ENCODE results near the gene SERPINA4.

SERPINA4 gene

DNA sequence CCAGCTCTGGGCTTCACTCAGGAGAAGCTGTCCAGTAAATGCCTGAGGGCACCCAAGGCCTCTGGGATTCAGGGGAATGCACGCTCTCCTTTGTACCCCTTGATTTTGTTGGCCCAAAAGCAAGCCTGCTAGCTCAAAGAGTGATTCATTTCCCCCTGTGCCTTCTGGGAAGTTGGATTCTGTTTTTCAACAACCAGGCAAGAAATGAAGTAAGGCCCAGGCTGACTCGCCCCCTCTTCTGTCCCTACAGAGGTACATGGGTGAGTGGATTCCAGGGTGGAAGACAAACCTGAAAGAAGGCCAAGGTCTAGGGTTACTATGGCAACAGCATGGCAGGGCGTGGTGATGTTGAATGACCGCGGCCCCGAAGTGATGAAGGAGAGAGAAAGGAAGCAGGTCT is 10.7 kb downstream of the SERPINA4 start:
- H3F3A ChIP-seq (ENCODE audit: low read depth) = no peaks in the 10 kb centered on the region
- no peak overlapping the region for H3K4me2 ChIP-seq (ENCODE audit: low read depth, low read length, poor library complexity, severe bottlenecking)
- H3K79me2 ChIP-seq (ENCODE audit: insufficient read depth, low read length) = no peaks in the 10 kb centered on the region
- no peaks in the 10 kb centered on the region for H3K36me3 ChIP-seq (ENCODE audit: insufficient read depth, low read length)
- peaks cover 9% of the 10 kb centered on the region; the same call in 1 of the 2 replicates for H3K9me3 ChIP-seq (ENCODE audit: insufficient read depth, low read depth, low read length)
- H3K4me3 ChIP-seq (ENCODE audit: low read length, poor library complexity, severe bottlenecking) = no peak overlapping the region
- H2AFZ ChIP-seq (ENCODE audit: low read length) = no peak overlapping the region
- TF ChIP-seq, protein P1, sequence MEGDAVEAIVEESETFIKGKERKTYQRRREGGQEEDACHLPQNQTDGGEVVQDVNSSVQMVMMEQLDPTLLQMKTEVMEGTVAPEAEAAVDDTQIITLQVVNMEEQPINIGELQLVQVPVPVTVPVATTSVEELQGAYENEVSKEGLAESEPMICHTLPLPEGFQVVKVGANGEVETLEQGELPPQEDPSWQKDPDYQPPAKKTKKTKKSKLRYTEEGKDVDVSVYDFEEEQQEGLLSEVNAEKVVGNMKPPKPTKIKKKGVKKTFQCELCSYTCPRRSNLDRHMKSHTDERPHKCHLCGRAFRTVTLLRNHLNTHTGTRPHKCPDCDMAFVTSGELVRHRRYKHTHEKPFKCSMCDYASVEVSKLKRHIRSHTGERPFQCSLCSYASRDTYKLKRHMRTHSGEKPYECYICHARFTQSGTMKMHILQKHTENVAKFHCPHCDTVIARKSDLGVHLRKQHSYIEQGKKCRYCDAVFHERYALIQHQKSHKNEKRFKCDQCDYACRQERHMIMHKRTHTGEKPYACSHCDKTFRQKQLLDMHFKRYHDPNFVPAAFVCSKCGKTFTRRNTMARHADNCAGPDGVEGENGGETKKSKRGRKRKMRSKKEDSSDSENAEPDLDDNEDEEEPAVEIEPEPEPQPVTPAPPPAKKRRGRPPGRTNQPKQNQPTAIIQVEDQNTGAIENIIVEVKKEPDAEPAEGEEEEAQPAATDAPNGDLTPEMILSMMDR (conservative IDR thresholded peaks at IDR 0.05; ENCODE audit: low read length) = no peak
- no peak for TF ChIP-seq EZH2phosphoT487 (IDR thresholded peaks at IDR 0.05; ENCODE audit: borderline replicate concordance)
- no peaks in the 10 kb centered on the region for H3K27me3 ChIP-seq (ENCODE audit: insufficient read depth, low read length, poor library complexity, severe bottlenecking)
- no peaks in the 10 kb centered on the region for H4K20me1 ChIP-seq (ENCODE audit: insufficient read depth, low read length, poor library complexity, severe bottlenecking)
- no peaks in the 10 kb centered on the region for H3K4me1 ChIP-seq (ENCODE audit: insufficient read depth, low read length, poor library complexity, severe bottlenecking)
- H3K9ac ChIP-seq (ENCODE audit: low read depth, low read length, poor library complexity, severe bottlenecking) = no peak overlapping the region
- H3K9me2 ChIP-seq (replicated peaks; ENCODE audit: low read depth, low read length) = no peaks in the 10 kb centered on the region

DNA sequence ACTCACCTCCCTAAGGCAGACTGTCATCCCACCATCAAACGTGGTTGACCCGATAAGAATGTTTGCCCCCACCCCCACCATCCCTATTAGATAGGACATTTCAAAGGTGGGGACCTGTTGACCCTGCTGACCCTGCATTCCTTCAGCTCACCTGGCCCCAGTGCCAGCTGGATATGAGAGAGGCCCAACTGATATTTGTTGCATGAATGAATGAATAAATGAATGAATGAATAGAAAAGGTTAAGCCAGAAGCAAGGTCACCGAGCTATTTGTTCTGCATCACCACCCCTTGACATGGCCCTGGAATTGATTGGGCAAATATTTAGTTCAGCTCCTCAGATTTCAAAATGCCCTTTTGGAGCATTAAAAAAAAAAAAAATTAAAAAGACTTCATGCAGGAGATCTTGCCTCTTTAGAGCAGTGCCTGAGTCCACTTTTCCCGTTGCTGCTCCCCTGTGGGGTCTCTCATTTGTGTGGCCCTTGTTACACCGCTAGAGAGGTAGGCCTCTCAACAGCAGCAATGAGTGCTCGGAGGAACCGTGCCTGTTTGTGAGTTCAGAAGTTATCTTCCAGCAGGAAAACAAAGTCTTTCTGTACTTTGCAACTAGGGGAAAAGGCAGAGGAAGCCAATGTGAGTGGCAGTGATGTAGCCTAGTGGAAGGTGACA is 11.5 kb downstream of the SERPINA4 start:
- no peaks in the 10 kb centered on the region for H3K4me1 ChIP-seq (ENCODE audit: insufficient read depth, low read length, poor library complexity, severe bottlenecking)
- TF ChIP-seq, protein P1 (conservative IDR thresholded peaks at IDR 0.05; ENCODE audit: low read length) = no peak
- no peak for TF ChIP-seq EZH2phosphoT487 (IDR thresholded peaks at IDR 0.05; ENCODE audit: borderline replicate concordance)
- H3K36me3 ChIP-seq (ENCODE audit: insufficient read depth, low read length) = no peaks in the 10 kb centered on the region
- H3K9me3 ChIP-seq (ENCODE audit: insufficient read depth, low read depth, low read length) = peaks cover 9% of the 10 kb centered on the region; the same call in 1 of the 2 replicates
- H2AFZ ChIP-seq (ENCODE audit: low read length) = no peak overlapping the region
- H4K20me1 ChIP-seq (ENCODE audit: insufficient read depth, low read length, poor library complexity, severe bottlenecking) = no peaks in the 10 kb centered on the region
- H3K4me3 ChIP-seq (ENCODE audit: low read length, poor library complexity, severe bottlenecking) = no peak overlapping the region
- no peaks in the 10 kb centered on the region for H3K79me2 ChIP-seq (ENCODE audit: insufficient read depth, low read length)
- H3K9me2 ChIP-seq (replicated peaks; ENCODE audit: low read depth, low read length) = no peaks in the 10 kb centered on the region
- no peaks in the 10 kb centered on the region for H3K27me3 ChIP-seq (ENCODE audit: insufficient read depth, low read length, poor library complexity, severe bottlenecking)
- no peaks in the 10 kb centered on the region for H3F3A ChIP-seq (ENCODE audit: low read depth)
- no peak overlapping the region for H3K4me2 ChIP-seq (ENCODE audit: low read depth, low read length, poor library complexity, severe bottlenecking)
- no peak overlapping the region for H3K9ac ChIP-seq (ENCODE audit: low read depth, low read length, poor library complexity, severe bottlenecking)

DNA sequence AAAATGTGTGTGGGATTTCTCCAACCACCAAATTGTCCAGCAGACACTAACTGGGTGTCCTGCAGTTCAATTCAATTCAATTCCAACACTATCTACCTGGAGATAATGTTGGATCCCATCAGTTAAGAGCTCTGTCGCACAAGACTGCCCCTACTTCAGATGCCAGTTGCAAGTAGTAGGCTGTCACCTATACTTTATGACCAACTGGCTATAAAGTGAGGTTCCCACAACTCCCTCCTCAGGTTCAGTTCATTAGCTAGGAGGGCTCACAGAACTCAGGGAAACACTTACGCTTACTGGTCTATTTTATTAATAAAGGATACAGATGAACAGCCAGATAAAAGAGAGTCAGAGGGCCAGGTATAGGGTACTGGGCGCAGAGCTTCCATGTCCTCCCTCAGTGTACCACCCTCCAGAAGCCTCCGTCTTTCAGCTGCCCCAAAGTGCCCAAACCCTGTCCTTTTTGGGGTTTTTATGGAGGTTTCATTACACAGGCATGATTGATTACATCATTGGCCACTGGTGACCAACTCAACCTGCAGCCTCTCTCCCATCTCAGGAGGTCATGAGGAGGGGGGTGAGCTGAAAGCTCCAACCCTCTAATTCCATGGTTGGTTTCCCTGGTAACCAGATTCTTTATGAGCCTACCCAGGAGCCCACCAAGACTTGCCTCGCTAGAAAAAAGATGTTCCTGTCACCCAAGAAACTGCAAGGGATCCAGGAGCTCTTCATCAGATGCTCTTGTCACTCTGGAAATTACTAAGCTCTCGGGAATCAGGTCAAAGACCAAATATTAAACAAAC is 12.4 kb downstream of the SERPINA4 start:
- H3F3A ChIP-seq (ENCODE audit: low read depth) = no peaks in the 10 kb centered on the region
- H3K79me2 ChIP-seq (ENCODE audit: insufficient read depth, low read length) = no peaks in the 10 kb centered on the region
- no peaks in the 10 kb centered on the region for H3K36me3 ChIP-seq (ENCODE audit: insufficient read depth, low read length)
- TF ChIP-seq EZH2phosphoT487 (IDR thresholded peaks at IDR 0.05; ENCODE audit: borderline replicate concordance) = no peak
- TF ChIP-seq, protein P1 (conservative IDR thresholded peaks at IDR 0.05; ENCODE audit: low read length) = no peak
- H3K4me1 ChIP-seq (ENCODE audit: insufficient read depth, low read length, poor library complexity, severe bottlenecking) = no peaks in the 10 kb centered on the region
- H3K9me2 ChIP-seq (replicated peaks; ENCODE audit: low read depth, low read length) = no peaks in the 10 kb centered on the region
- H3K9me3 ChIP-seq (ENCODE audit: insufficient read depth, low read depth, low read length) = peaks cover 5% of the 10 kb centered on the region; the same call in 1 of the 2 replicates
- H2AFZ ChIP-seq (ENCODE audit: low read length) = no peak overlapping the region
- no peak overlapping the region for H3K9ac ChIP-seq (ENCODE audit: low read depth, low read length, poor library complexity, severe bottlenecking)
- H3K4me2 ChIP-seq (ENCODE audit: low read depth, low read length, poor library complexity, severe bottlenecking) = no peak overlapping the region
- no peak overlapping the region for H3K4me3 ChIP-seq (ENCODE audit: low read length, poor library complexity, severe bottlenecking)
- no peaks in the 10 kb centered on the region for H3K27me3 ChIP-seq (ENCODE audit: insufficient read depth, low read length, poor library complexity, severe bottlenecking)
- H4K20me1 ChIP-seq (ENCODE audit: insufficient read depth, low read length, poor library complexity, severe bottlenecking) = no peaks in the 10 kb centered on the region

Data from Loucy (cell line).